Activated T-cell treated with anti-CD3 and anti-CD28 coated beads for 24 hours (primary cell): ENCODE measurements around the gene MPZL2.
"Not testable (repeated sequence)": the region's sequence is repeated elsewhere in the genome, so short reads cannot be mapped to it uniquely, and the experiment has no call there.

Experiments used
- DNase-seq: peaks from one replicate; pipeline ENCODE4 v3.0.0-alpha.2; 2020; ENCODE audit warnings: low read depth

MPZL2 gene

GRCh38 chr11:118263695-118264568 lies at the start of gene MPZL2:
Gene MPZL2 (minus strand): TSS chr11:118264297. CDS start chr11:118264153, 144 bp downstream.
- DNase-seq, result no peak

GRCh38 chr11:118313242-118313641 lies 49.1 kb upstream of the MPZL2 start:
- DNase-seq, result no peak

- no peak for DNase-seq
These were observed 48.2 kb upstream of the MPZL2 start for GRCh38 chr11:118312328-118312727.

- DNase-seq, result no peak
These were observed 47.4 kb upstream of the MPZL2 start for GRCh38 chr11:118311518-118311917.

- no peak for DNase-seq
These were observed 46.8 kb upstream of the MPZL2 start for GRCh38 chr11:118310781-118311485.

- DNase-seq, result no peak
These were observed 46.2 kb upstream of the MPZL2 start for GRCh38 chr11:118310271-118310670.

- DNase-seq, result not testable (repeated sequence)
These were observed 45.0 kb upstream of the MPZL2 start for GRCh38 chr11:118308995-118309528.

GRCh38 chr11:118306556-118306955 lies 42.5 kb upstream of the MPZL2 start:
- DNase-seq, result peak; percentile 41

GRCh38 chr11:118305726-118306125 lies 41.6 kb upstream of the MPZL2 start:
- peak; percentile 23 for DNase-seq

GRCh38 chr11:118304568-118305248 lies 40.6 kb upstream of the MPZL2 start, which contains the start of gene CD3E:
Gene CD3E (plus strand): TSS chr11:118304730. CDS start chr11:118304953, 223 bp downstream.
- DNase-seq, result peak; percentile 52

- DNase-seq, result no peak
These were observed 40.1 kb upstream of the MPZL2 start for GRCh38 chr11:118304227-118304567.

GRCh38 chr11:118301600-118302195 lies 37.6 kb upstream of the MPZL2 start:
- DNase-seq, result no peak

- DNase-seq, result peak; percentile 44
These were observed 31.8 kb upstream of the MPZL2 start for GRCh38 chr11:118295815-118296454.

- no peak for DNase-seq
These were observed 31.1 kb upstream of the MPZL2 start for GRCh38 chr11:118295199-118295598.

- DNase-seq, result no peak
These were observed 30.0 kb upstream of the MPZL2 start for GRCh38 chr11:118294053-118294452.

GRCh38 chr11:118291477-118292135 lies 27.5 kb upstream of the MPZL2 start:
- DNase-seq, result no peak

GRCh38 chr11:118290923-118291322 lies 26.8 kb upstream of the MPZL2 start:
- no peak for DNase-seq

GRCh38 chr11:118289401-118289800 lies 25.3 kb upstream of the MPZL2 start:
- DNase-seq, result no peak

GRCh38 chr11:118287006-118287405 lies 22.9 kb upstream of the MPZL2 start:
- DNase-seq, result no peak

- DNase-seq, result no peak
These were observed 22.4 kb upstream of the MPZL2 start for GRCh38 chr11:118286545-118286944.
